Lung (tissue), 12 donors: ENCODE data around the gene ATAD3C. TPM values are rescaled to one million over a fixed set of nuclear protein-coding genes. Genes with fewer than 3 reads are reported as not detected.
"Not testable (repeated sequence)": the region's sequence is repeated elsewhere in the genome, so short reads cannot be mapped to it uniquely, and the experiment has no call there.

Experiments used
- ATAC-seq: fragments of 200-7000 bp; cut with Tn5 transposase; one replicate; pipeline ENCODE4 v1.9.1; 2020; ENCODE audit warnings: moderate number of reproducible peaks; ENCODE audit not compliant: insufficient read depth, low FRiP score
- DNase-seq, 3 donors: peaks; one replicate each; pipeline ENCODE4 v3.0.0-alpha.2; 2013 to 2017
- H3K27ac ChIP-seq, 2 donors: one replicate each; pipeline ENCODE4 v1.5.1; 2013; ENCODE audit warnings: mild to moderate bottlenecking in 2 of 2, moderate library complexity in 2 of 2, control low read depth in 1 of 2, inconsistent platforms in 1 of 2, low read depth in 1 of 2, low read length in 1 of 2
- H3K27me3 ChIP-seq, 3 donors: one replicate each; pipeline ENCODE4 v1.5.1; 2013; ENCODE audit warnings: low read length in 2 of 3; ENCODE audit not compliant: control insufficient read depth in 3 of 3, insufficient read depth in 3 of 3
- H3K36me3 ChIP-seq, 4 donors: one replicate each; pipeline ENCODE4 v1.5.1; 2013; ENCODE audit warnings: low read length in 4 of 4, mild to moderate bottlenecking in 1 of 4, moderate library complexity in 1 of 4; ENCODE audit not compliant: control insufficient read depth in 4 of 4, insufficient read depth in 4 of 4
- H3K4me1 ChIP-seq, 5 donors: one replicate each; pipeline ENCODE4 v1.5.1; 2013; ENCODE audit warnings: low read length in 5 of 5, mild to moderate bottlenecking in 2 of 5, moderate library complexity in 1 of 5; ENCODE audit not compliant: control insufficient read depth in 5 of 5, insufficient read depth in 5 of 5
- H3K4me3 ChIP-seq: one replicate; pipeline ENCODE4 v1.5.1; 2013; ENCODE audit warnings: mild to moderate bottlenecking, control low read depth, moderate library complexity
- H3K9ac ChIP-seq, 2 donors: one replicate each; pipeline ENCODE4 v1.5.1; 2013; ENCODE audit warnings: low read length in 2 of 2, control low read depth in 1 of 2; ENCODE audit not compliant: insufficient read depth in 1 of 2
- H3K9me3 ChIP-seq, 4 donors: one replicate each; pipeline ENCODE4 v1.5.1; 2013; ENCODE audit warnings: low read length in 3 of 4, mild to moderate bottlenecking in 1 of 4, moderate library complexity in 1 of 4; ENCODE audit not compliant: control insufficient read depth in 4 of 4, insufficient read depth in 3 of 4
- WGBS, 2 donors: extraction: QIAGEN DNeasy Blood & Tissue Kit; methylation state at CpG; one replicate each; pipeline ENCODE4 v1.1.7; 2013; 5-methylcytosine and 5-hydroxymethylcytosine counted together
- polyA plus RNA-seq, 2 donors: library from polyadenylated mRNA; stranded (reverse); fragments of 200-250 nt; gene quantifications; one replicate each; pipeline ENCODE4 v1.2.1, GENCODE V29; 2013
- total RNA-seq, 2 donors: library from RNA; depleted of rRNA in 1 of 2; stranded (reverse); fragments of >200 nt in 1 of 2; gene quantifications; one replicate each; pipeline ENCODE4 v1.2.1, GENCODE V29; 2014 to 2021
- TF ChIP-seq, protein P1 (sequence below): IDR thresholded peaks from 2 replicates; pipeline ENCODE4 v1.5.1; 2012; ENCODE audit warnings: mild to moderate bottlenecking; ENCODE audit errors: control extremely low read depth, extremely low read depth
- donor health status: control.
- donor health status: control.
- donor health status: Bipolar disorder and iron deficiency.
- donor health status: healthy.
- donor health status: DM: yes; HTN: yes; CAD: no.

The ATAD3C gene
- total and polyA plus RNA-seq, 4 donors, result 0.60 to 18.0 (median 14.8) TPM

DNA sequence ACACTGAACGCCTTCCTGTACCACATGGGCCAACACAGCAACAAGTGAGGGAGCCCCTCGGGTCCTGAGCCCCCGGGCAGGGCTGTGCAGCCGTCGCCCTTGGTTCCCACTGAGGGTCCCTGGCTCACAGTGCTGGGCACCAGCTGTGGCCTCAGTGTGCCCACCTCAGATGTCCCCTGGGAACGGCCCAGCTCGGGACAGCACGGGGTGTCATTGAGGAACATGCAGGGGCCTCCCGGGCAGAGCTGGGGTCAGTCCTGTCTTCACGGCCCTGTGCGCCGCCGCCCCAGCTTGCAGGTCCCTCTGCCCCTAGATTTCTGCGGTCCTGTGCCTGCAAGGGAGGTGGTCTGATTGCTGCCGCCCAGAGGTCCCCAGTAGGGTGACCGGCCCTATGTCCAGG is 39.7 kb downstream of the ATAD3C start:
- peaks cover 12 to 54% (median 26%) of the 10 kb centered on the region in 4 donors for H3K36me3 ChIP-seq
- H3K9ac ChIP-seq, result no peak overlapping the region
- TF ChIP-seq, protein P1, sequence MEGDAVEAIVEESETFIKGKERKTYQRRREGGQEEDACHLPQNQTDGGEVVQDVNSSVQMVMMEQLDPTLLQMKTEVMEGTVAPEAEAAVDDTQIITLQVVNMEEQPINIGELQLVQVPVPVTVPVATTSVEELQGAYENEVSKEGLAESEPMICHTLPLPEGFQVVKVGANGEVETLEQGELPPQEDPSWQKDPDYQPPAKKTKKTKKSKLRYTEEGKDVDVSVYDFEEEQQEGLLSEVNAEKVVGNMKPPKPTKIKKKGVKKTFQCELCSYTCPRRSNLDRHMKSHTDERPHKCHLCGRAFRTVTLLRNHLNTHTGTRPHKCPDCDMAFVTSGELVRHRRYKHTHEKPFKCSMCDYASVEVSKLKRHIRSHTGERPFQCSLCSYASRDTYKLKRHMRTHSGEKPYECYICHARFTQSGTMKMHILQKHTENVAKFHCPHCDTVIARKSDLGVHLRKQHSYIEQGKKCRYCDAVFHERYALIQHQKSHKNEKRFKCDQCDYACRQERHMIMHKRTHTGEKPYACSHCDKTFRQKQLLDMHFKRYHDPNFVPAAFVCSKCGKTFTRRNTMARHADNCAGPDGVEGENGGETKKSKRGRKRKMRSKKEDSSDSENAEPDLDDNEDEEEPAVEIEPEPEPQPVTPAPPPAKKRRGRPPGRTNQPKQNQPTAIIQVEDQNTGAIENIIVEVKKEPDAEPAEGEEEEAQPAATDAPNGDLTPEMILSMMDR, result no peak
- no peak for ATAC-seq
- no peaks in the 10 kb centered on the region for H3K27me3 ChIP-seq
- H3K4me1 ChIP-seq, result no peaks in the 10 kb centered on the region
- no peak overlapping the region for H3K4me3 ChIP-seq
- DNase-seq, result no peak
- peaks cover 0 to 6% (median 2%) of the 10 kb centered on the region in 4 donors for H3K9me3 ChIP-seq
- WGBS, 2 donors, result 97 to 98% methylated on average over 16 of the region's 16 CpGs
- no peak overlapping the region for H3K27ac ChIP-seq

DNA sequence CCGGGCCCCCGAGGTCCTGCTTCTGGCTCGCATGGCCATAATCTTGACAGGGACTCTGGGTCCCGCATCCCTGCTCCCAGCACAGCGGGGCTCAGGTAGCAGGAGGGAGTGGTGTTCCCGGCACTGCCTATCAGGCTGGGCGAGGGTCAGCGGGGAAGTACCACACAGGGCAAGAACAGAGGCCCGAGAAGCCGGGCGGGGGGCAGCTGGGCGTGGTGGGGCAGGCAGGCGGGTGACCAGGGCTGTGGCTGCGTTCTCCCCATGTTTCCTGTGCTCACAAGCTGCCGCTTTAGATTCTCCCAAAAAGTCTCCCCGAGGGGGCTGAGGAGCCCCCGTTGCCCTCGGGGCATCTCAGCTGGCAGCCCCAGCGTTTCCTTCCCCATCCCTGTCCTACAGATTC is 40.4 kb downstream of the ATAD3C start:
- ATAC-seq (no peak), DNase-seq (no peak)
- Histone ChIP-seq H3K4me3 (no peak overlapping the region), H3K4me1 (no peaks in the 10 kb centered on the region), H3K27ac (no peak overlapping the region), H3K9ac (no peak overlapping the region), H3K9me3 (peaks cover 0 to 8% (median 2%) of the 10 kb centered on the region in 4 donors), H3K36me3 (peaks cover 12 to 58% (median 28%) of the 10 kb centered on the region in 4 donors), H3K27me3 (no peaks in the 10 kb centered on the region)
- TF ChIP-seq, protein P1, result no peak
- 98% methylated on average over 19 of the region's 19 CpGs for WGBS, 2 donors

DNA sequence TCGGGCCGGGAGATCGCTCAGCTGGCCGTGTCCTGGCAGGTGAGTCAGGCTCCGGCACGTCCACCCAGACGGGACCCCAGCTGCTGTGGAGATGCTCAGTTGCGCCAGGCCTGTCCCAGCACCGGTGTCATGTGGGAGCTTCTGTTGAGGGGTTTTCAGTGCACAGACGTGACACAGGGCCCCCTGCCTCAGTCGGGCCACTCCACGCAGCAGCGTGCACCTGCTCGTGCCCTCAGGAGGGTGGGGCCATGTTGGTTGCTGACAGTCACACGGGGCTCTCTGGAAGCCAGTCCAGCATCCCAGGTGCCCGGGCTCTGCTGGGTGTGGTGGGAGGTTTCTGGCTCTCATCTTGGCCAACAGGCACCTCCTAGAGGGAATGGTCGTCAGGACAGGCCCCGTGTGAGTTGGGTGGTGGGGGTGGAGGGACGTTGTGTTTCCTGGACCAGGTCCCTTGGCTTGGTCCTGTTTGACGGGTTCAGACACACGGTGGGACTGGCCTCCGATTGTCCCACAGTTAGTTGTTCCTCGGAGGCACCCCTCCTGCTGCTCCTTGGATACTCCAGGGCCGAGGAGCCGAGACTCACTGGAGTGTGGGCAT is 41.2 kb downstream of the ATAD3C start:
- H3K4me1 ChIP-seq, result no peaks in the 10 kb centered on the region
- no peaks in the 10 kb centered on the region for H3K27me3 ChIP-seq
- 97 to 98% methylated on average over 17 to 21 of the region's 25 CpGs for WGBS, 2 donors
- no peak for ATAC-seq
- H3K4me3 ChIP-seq, result no peak overlapping the region
- no peak for DNase-seq
- H3K27ac ChIP-seq, result no peak overlapping the region
- TF ChIP-seq, protein P1, result no peak
- peaks cover 0 to 8% (median 2%) of the 10 kb centered on the region in 4 donors for H3K9me3 ChIP-seq
- no peak overlapping the region for H3K9ac ChIP-seq
- peaks cover 12 to 59% (median 30%) of the 10 kb centered on the region in 4 donors for H3K36me3 ChIP-seq

DNA sequence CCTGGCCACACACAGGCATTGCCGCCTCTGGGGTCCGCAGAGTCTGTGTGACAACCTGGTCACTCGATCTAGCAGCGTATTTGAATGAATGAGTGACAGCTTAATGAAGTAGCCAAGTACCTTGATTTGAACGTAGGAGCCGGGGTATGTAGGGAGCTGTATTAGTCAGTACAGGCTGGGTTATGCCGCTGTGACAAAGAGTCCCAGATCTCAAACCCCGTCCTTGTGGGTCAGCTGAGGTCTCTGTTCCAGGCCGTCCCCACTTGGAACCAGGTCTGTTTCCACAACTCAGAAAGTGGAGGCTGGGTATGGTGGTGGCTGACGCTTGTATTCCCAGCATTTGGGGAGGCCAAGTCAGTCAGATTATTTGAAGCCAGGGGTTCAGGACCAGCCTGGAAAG is 42.1 kb downstream of the ATAD3C start:
- ATAC-seq, result no peak
- TF ChIP-seq, protein P1, result no peak

DNA sequence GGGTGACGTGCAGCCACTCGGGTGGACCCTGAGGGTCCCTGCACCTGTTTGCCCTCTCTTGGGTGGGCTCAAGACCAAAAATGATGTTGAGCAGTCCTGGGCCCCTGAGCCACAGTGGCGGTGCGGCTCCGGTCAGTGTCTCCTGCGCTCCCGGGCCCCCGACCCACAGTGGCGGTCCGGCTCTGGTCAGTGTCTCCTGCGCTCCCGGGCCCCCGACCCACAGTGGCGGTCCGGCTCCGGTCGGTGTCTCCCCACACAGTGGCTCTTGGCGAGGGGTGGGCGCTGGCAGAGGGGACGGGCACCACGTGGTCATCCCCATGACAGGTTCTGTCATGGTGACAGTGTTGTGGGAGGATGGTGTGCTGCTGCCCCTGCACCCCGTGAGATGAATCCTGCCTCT is 44.8 kb downstream of the ATAD3C start:
- not testable (repeated sequence) for H3K27ac ChIP-seq, H3K9me3 ChIP-seq, DNase-seq, H3K4me3 ChIP-seq, H3K9ac ChIP-seq, H3K27me3 ChIP-seq, ATAC-seq, H3K4me1 ChIP-seq
- peaks cover 12 to 40% (median 23%) of the 10 kb centered on the region in 4 donors for H3K36me3 ChIP-seq
- WGBS, 2 donors, result 97 to 98% methylated on average over 20 to 22 of the region's 22 CpGs

More for the DNA sequence above, 42.1 kb downstream of the ATAD3C start:
- Histone ChIP-seq H3K9me3 (peaks cover 0 to 8% (median 2%) of the 10 kb centered on the region in 4 donors), H3K36me3 (peaks cover 12 to 58% (median 29%) of the 10 kb centered on the region in 4 donors), H3K9ac (no peak overlapping the region), H3K27me3 (no peaks in the 10 kb centered on the region), H3K27ac (no peak overlapping the region), H3K4me1 (no peaks in the 10 kb centered on the region), H3K4me3 (no peak overlapping the region)
- 97% methylated on average over 10 of the region's 10 CpGs for WGBS, 2 donors
- no peak for DNase-seq
